Parathyroid adenoma (tissue), 2 donors: ENCODE results near the gene RABL6.

Source experiments
- H2AFZ ChIP-seq: fragments of 300-600 bp; sonication (generic); one replicate; pipeline ENCODE4 v1.7.0; 2017; ENCODE audit warnings: antibody characterized with exemption, mild to moderate bottlenecking
- H3K27ac ChIP-seq: fragments of 300-600 bp; sonication (generic); one replicate; pipeline ENCODE4 v1.7.0; 2017
- H3K27me3 ChIP-seq: fragments of 300-600 bp; sonication (generic); one replicate; pipeline ENCODE4 v1.7.0; 2017; ENCODE audit warnings: low read length; ENCODE audit not compliant: control insufficient read depth, insufficient read depth
- H3K36me3 ChIP-seq: fragments of 300-600 bp; sonication (generic); one replicate; pipeline ENCODE4 v1.7.0; 2017; ENCODE audit warnings: low read length; ENCODE audit not compliant: control insufficient read depth, insufficient read depth
- H3K4me1 ChIP-seq: fragments of 300-600 bp; sonication (generic); one replicate; pipeline ENCODE4 v1.7.0; 2017; ENCODE audit warnings: control low read depth
- H3K4me2 ChIP-seq: fragments of 300-600 bp; sonication (generic); one replicate; pipeline ENCODE4 v1.7.0; 2017; ENCODE audit warnings: low read length
- H3K4me3 ChIP-seq: fragments of 300-600 bp; sonication (generic); one replicate; pipeline ENCODE4 v1.7.0; 2017; ENCODE audit warnings: low read depth, low read length
- H3K79me2 ChIP-seq: fragments of 300-600 bp; sonication (generic); one replicate; pipeline ENCODE4 v1.7.0; 2017; ENCODE audit warnings: control low read depth
- H3K9ac ChIP-seq: fragments of 300-600 bp; sonication (generic); one replicate; pipeline ENCODE4 v1.7.0; 2017; ENCODE audit warnings: mild to moderate bottlenecking
- H3K9me3 ChIP-seq: fragments of 300-600 bp; sonication (generic); one replicate; pipeline ENCODE4 v1.7.0; 2017; ENCODE audit warnings: low read length; ENCODE audit not compliant: control insufficient read depth
- TF ChIP-seq, protein P1 (sequence below): fragments of 300-600 bp; sonication (generic); IDR thresholded peaks from one replicate; pipeline ENCODE4 v1.7.0; 2017; ENCODE audit warnings: antibody characterized with exemption, mild to moderate bottlenecking
- donor health status: primary hyperparathyroidism.

Gene RABL6

DNA sequence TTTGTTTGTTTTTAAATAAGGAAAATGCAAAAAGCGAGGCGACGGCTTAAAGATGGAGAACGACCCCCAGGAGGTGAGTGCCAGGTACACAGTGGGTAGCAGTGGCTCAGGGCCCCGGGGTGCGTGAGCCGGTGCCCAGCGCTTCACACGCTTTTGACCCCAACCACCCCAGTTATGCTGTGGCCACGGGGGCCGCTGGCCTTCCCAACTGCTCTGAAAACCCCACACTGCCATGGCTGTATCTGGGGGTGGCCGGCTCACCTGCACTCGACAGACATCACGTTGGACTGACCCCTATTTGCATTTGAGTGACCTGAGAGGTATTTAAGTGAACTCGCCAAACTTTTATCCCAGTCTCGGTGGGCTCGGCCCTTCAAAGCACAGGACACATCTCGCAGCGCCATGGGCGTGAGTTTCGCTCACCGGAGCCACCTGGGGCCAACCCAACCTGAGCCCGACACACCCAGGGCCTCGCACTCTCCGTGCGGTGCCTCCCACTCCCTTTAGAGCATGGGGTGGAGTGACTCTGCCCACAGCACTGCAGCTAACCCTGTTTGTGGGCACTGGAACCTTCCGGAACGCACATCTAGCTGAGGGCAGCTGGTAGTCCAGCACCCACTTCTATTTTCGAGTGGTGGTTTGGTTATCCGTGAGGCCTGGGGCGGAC, 20.9 kb downstream of the RABL6 start:
- TF ChIP-seq, protein P1, sequence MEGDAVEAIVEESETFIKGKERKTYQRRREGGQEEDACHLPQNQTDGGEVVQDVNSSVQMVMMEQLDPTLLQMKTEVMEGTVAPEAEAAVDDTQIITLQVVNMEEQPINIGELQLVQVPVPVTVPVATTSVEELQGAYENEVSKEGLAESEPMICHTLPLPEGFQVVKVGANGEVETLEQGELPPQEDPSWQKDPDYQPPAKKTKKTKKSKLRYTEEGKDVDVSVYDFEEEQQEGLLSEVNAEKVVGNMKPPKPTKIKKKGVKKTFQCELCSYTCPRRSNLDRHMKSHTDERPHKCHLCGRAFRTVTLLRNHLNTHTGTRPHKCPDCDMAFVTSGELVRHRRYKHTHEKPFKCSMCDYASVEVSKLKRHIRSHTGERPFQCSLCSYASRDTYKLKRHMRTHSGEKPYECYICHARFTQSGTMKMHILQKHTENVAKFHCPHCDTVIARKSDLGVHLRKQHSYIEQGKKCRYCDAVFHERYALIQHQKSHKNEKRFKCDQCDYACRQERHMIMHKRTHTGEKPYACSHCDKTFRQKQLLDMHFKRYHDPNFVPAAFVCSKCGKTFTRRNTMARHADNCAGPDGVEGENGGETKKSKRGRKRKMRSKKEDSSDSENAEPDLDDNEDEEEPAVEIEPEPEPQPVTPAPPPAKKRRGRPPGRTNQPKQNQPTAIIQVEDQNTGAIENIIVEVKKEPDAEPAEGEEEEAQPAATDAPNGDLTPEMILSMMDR = no peak
- Histone ChIP-seq H3K36me3 (no peaks in the 10 kb centered on the region), H3K4me3 (no peak overlapping the region), H3K27ac (no peak overlapping the region), H3K9ac (no peak overlapping the region), H3K4me1 (no peaks in the 10 kb centered on the region), H3K9me3 (no peaks in the 10 kb centered on the region), H3K27me3 (no peaks in the 10 kb centered on the region), H3K79me2 (no peaks in the 10 kb centered on the region), H3K4me2 (no peak overlapping the region), H2AFZ (no peak overlapping the region)

- Histone ChIP-seq H3K9me3 (no peaks in the 10 kb centered on the region), H3K4me2 (no peak overlapping the region), H3K79me2 (no peaks in the 10 kb centered on the region), H3K27ac (no peak overlapping the region), H2AFZ (no peak overlapping the region), H3K9ac (no peak overlapping the region), H3K4me3 (no peak overlapping the region), H3K4me1 (no peaks in the 10 kb centered on the region), H3K27me3 (no peaks in the 10 kb centered on the region), H3K36me3 (no peaks in the 10 kb centered on the region)
- TF ChIP-seq, protein P1 = no peak
Measured at GRCh38 chr9:136829412-136829811, 21.7 kb downstream of the RABL6 start.

DNA sequence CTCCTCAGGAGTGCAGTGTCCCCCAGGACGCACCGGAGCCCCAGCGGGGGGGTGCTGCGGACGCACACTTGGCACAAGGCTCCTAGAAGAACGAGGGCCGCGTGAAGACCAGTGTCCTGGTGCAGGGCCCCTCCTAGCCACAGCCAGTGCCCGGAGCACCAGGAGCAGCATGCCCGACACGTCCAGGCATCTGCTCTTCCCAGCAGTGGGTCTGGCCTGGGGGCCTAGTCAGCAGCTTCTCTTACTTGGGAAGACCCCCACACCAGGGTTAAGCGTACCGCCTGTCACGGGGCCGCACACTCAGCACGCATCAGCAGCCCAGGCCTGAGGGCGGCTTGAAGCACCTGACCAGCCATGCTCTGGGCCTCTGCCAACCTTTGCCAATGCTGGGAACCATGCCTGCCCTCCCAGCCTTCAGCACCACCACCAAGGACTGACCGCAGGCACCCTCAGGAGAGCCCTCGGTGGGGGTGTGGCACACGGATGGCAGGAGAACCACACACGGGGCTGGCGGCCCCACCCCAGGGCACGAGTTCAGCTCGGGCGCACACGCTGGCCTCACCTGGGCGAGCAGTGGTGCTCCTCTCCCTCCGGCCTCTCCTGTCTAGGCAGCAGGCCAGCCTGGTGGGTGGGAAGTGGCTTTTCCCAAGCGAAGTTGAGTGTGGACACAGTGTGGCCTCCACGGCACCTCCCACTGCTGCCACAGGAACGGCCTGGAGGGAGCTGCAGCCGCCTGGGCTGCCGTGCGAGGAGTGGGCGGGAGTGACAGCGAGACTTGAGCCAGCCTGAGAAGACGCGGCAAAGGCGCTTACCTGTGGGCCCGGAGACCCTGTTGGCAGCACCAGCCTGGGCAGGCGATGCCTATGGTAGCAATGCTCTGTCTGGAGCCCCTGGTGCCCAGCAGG, 22.5 kb downstream of the RABL6 start:
- no peak overlapping the region for H2AFZ ChIP-seq
- no peaks in the 10 kb centered on the region for H3K9me3 ChIP-seq
- no peak overlapping the region for H3K27ac ChIP-seq
- no peak overlapping the region for H3K4me2 ChIP-seq
- no peaks in the 10 kb centered on the region for H3K36me3 ChIP-seq
- TF ChIP-seq, protein P1 = no peak
- H3K4me3 ChIP-seq = no peak overlapping the region
- no peak overlapping the region for H3K9ac ChIP-seq
- no peaks in the 10 kb centered on the region for H3K4me1 ChIP-seq
- H3K79me2 ChIP-seq = no peaks in the 10 kb centered on the region
- no peaks in the 10 kb centered on the region for H3K27me3 ChIP-seq

- TF ChIP-seq, protein P1 = no peak
- H3K4me1 ChIP-seq = no peaks in the 10 kb centered on the region
- H3K27me3 ChIP-seq = no peaks in the 10 kb centered on the region
- no peak overlapping the region for H2AFZ ChIP-seq
- H3K4me2 ChIP-seq = no peak overlapping the region
- H3K9me3 ChIP-seq = no peaks in the 10 kb centered on the region
- no peak overlapping the region for H3K27ac ChIP-seq
- no peaks in the 10 kb centered on the region for H3K36me3 ChIP-seq
- no peak overlapping the region for H3K9ac ChIP-seq
- no peaks in the 10 kb centered on the region for H3K79me2 ChIP-seq
- H3K4me3 ChIP-seq = no peak overlapping the region
Measured at GRCh38 chr9:136831002-136831719, 23.4 kb downstream of the RABL6 start.
